ENCODE measurements around the gene CACTIN.

DNA sequence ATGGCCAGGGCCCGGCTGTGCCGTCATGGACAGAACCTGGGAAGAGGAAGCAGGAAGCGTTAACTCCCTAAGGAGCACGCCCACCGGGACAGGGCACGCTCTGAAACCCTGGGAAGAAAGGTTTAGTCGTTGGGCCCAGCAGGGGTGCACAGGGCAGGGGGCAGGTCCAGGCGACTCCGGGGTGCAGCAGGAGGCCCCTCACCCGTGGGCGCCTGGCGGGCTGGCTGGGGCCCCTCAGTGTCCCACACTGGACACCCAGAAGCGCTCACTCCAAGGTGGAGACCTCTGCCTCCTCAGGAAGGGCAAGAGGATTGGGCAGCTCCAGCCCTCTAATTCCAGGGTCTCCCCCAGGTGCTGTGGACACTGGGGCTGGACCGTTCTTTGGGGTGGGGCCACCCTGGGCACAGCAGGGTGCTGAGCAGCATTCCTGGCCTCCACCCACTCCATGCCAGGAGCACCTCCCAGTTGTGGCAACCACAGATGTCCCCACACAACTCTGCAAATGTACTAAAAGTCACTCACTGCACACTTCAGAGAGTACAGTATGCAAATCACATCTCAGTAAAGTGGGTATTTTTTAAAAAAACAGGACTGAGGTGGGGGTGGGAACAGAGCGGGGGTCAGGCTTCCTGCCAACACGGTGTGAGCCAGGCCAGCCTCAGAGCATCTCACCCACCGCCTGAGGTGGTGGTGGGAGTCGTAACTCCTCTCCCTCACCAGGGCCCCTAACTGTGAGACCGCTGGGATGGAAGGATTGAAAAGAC is 38.5 kb upstream of the CACTIN start:
- TF ChIP-seq RAD21 (IDR thresholded peaks at IDR 0.05; ENCODE audit: low read length) (no peak), MAZ (IDR thresholded peaks at IDR 0.05; ENCODE audit: borderline replicate concordance, low read depth, low read length) (no peak), POLR2A (IDR thresholded peaks at IDR 0.05; ENCODE audit: low read depth, low read length) (no peak), MXI1 (IDR thresholded peaks at IDR 0.05; ENCODE audit: borderline replicate concordance, low read depth, low read length) (no peak), CHD1 (IDR thresholded peaks at IDR 0.05; ENCODE audit: low read depth, low read length) (no peak), RFX5 (IDR thresholded peaks at IDR 0.05; ENCODE audit: low read depth, low read length) (no peak)
- TF ChIP-seq, protein P1, sequence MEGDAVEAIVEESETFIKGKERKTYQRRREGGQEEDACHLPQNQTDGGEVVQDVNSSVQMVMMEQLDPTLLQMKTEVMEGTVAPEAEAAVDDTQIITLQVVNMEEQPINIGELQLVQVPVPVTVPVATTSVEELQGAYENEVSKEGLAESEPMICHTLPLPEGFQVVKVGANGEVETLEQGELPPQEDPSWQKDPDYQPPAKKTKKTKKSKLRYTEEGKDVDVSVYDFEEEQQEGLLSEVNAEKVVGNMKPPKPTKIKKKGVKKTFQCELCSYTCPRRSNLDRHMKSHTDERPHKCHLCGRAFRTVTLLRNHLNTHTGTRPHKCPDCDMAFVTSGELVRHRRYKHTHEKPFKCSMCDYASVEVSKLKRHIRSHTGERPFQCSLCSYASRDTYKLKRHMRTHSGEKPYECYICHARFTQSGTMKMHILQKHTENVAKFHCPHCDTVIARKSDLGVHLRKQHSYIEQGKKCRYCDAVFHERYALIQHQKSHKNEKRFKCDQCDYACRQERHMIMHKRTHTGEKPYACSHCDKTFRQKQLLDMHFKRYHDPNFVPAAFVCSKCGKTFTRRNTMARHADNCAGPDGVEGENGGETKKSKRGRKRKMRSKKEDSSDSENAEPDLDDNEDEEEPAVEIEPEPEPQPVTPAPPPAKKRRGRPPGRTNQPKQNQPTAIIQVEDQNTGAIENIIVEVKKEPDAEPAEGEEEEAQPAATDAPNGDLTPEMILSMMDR (conservative IDR thresholded peaks at IDR 0.05; ENCODE audit: low read depth, low read length) = no peak

Data from IMR-90 (cell line).